SK-N-MC (cell line): ENCODE results near the gene C6orf141.

Source experiments
- EZH2 ChIP-seq: fragments of 200-600 bp; sonication (generic); IDR thresholded peaks from one replicate; pipeline ENCODE4 v1.6.1; 2017; ENCODE audit warnings: antibody characterized with exemption
- POLR2AphosphoS5 ChIP-seq: IDR thresholded peaks from 2 replicates; pipeline ENCODE4 v1.6.1; 2012; ENCODE audit warnings: mild to moderate bottlenecking, low read depth, low read length, borderline replicate concordance

GRCh38 chr6:49514571-49515484, 35.6 kb upstream of the C6orf141 start:
- TF ChIP-seq EZH2: no peak
- no peak for TF ChIP-seq POLR2AphosphoS5
